ENCODE data around the gene OCEL1.
"Not testable (repeated sequence)": the region's sequence is repeated elsewhere in the genome, so short reads cannot be mapped to it uniquely, and the experiment has no call there.

Gene OCEL1

GRCh38 chr19:17260842-17261325 is 34.9 kb downstream of the OCEL1 start:
- Histone ChIP-seq H3K9ac (ENCODE audit: low read depth, low read length) (no peak overlapping the region), H3K4me1 (ENCODE audit: control insufficient read depth, insufficient read depth, low read length) (peaks cover 9% of the 10 kb centered on the region), H3K4me3 (ENCODE audit: low read depth, low read length) (no peak overlapping the region)

GRCh38 chr19:17262557-17262956 is 36.5 kb downstream of the OCEL1 start:
- Histone ChIP-seq H3K27me3 (ENCODE audit: control insufficient read depth, insufficient read depth, low read length) (no peaks in the 10 kb centered on the region), H3K9me3 (ENCODE audit: control insufficient read depth, insufficient read depth, low read length) (no peaks in the 10 kb centered on the region), H3K4me1 (ENCODE audit: control insufficient read depth, insufficient read depth, low read length) (peaks cover 9% of the 10 kb centered on the region), H3K9ac (ENCODE audit: low read depth, low read length) (no peak overlapping the region), H3K4me3 (ENCODE audit: low read depth, low read length) (no peak overlapping the region), H3K36me3 (ENCODE audit: control insufficient read depth, insufficient read depth, low read length) (peaks cover 2% of the 10 kb centered on the region)

More at GRCh38 chr19:17260842-17261325, 34.9 kb downstream of the OCEL1 start:
- H3K36me3 ChIP-seq (ENCODE audit: control insufficient read depth, insufficient read depth, low read length), result peaks cover 2% of the 10 kb centered on the region
- H3K9me3 ChIP-seq (ENCODE audit: control insufficient read depth, insufficient read depth, low read length), result no peaks in the 10 kb centered on the region
- no peaks in the 10 kb centered on the region for H3K27me3 ChIP-seq (ENCODE audit: control insufficient read depth, insufficient read depth, low read length)

DNA sequence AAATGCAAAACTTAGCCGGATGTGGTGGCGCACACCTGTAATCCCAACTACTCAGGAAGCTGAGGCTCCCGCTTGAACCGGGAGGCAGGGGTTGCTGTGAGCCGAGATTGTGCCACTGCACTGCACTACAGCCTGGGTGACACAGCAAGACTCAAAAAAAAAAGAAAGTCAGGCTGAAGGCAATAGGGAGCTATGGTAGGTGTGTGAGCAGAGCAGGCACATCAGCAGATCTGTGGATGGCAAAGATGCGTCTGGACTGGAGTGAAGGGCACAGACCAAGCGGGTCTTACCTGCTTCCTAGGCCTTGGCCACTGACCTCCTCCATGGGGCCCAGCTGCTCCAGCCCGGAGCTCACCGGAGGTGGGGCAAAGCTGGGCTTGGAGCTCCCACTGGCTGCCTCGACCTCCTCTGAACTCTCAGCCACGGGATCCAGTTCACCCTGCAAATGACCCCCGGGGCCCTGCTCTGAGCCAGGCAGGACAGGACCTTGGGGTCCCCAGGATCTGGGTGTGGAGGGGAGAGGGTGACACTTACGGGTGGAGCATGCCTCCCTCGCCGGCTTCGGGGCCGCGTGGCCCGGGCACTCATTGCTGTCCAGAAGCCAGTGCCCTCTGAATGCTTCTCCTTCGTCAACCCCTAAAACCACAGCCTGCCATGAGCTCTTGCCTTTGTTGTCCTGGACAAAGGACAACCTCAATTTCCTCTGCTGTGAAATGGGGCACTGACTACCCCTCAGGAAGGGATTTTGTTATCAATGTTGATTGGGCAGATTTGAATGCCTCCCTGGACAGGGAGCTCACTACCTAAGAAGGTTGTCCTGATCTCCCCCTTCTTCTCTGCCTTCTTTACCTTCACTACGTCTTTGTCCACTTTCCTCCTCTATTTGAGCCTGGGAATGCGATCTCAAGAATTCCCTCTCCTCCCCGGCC is 38.0 kb downstream of the OCEL1 start:
- H3K36me3 ChIP-seq (ENCODE audit: control insufficient read depth, insufficient read depth, low read length), result peaks cover 2% of the 10 kb centered on the region
- peaks cover 9% of the 10 kb centered on the region for H3K4me1 ChIP-seq (ENCODE audit: control insufficient read depth, insufficient read depth, low read length)
- H3K27me3 ChIP-seq (ENCODE audit: control insufficient read depth, insufficient read depth, low read length), result no peaks in the 10 kb centered on the region
- peak overlapping the region; percentile 49 for H3K9ac ChIP-seq (ENCODE audit: low read depth, low read length)
- H3K4me3 ChIP-seq (ENCODE audit: low read depth, low read length), result no peak overlapping the region
- H3K9me3 ChIP-seq (ENCODE audit: control insufficient read depth, insufficient read depth, low read length), result no peaks in the 10 kb centered on the region

DNA sequence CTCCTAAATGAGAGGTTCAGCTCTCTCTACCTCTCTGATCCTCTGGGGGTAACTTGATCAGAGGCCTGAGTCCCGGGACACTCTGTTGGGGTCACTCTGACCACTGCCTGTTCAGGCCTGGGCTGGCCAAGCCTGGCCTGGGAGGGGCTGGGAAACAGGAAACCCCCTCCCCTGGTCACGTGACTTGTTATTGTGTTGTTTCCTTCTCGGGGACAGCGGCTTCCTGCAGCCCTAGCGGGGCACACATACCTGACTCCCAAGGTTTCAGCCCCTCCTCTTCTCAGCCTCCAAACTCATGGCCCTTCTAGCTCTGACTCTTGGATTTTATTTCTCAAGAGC is 38.6 kb downstream of the OCEL1 start, which contains the start of gene USHBP1:
Gene USHBP1 (minus strand): TSS at position 105 of the 339 bp plus-strand sequence. CDS start 446 bp downstream, outside the sequence.
- Histone ChIP-seq H3K4me1 (ENCODE audit: control insufficient read depth, insufficient read depth, low read length) (peaks cover 9% of the 10 kb centered on the region), H3K9me3 (ENCODE audit: control insufficient read depth, insufficient read depth, low read length) (no peaks in the 10 kb centered on the region), H3K9ac (ENCODE audit: low read depth, low read length) (peak within 1 kb of the TSS; percentile 49), H3K36me3 (ENCODE audit: control insufficient read depth, insufficient read depth, low read length) (peaks cover 3% of the 10 kb centered on the region), H3K4me3 (ENCODE audit: low read depth, low read length) (peak within 1 kb of the TSS; percentile 13), H3K27me3 (ENCODE audit: control insufficient read depth, insufficient read depth, low read length) (no peaks in the 10 kb centered on the region)

DNA sequence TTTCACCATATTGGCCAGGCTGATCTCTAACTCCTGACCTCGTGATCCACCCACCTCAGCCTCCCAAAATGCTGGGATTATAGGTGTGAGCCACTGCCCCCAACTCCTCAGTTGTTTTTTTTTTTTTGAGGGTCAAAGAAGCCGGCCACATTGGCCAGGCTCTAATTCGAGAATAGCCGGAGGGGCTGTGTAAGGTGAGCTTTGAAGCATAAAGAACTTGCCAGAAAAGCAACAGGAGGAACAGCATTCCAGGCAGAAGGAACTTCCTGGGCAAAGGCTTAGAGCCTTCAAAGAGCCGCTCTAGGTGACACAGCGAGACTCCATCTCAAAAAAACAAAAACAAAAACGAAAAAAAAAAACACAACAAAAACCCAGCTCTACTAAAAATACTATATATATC is 40.0 kb downstream of the OCEL1 start:
- Histone ChIP-seq H3K9ac (ENCODE audit: low read depth, low read length) (no peak overlapping the region), H3K9me3 (ENCODE audit: control insufficient read depth, insufficient read depth, low read length) (no peaks in the 10 kb centered on the region), H3K36me3 (ENCODE audit: control insufficient read depth, insufficient read depth, low read length) (peaks cover 7% of the 10 kb centered on the region), H3K4me1 (ENCODE audit: control insufficient read depth, insufficient read depth, low read length) (peaks cover 9% of the 10 kb centered on the region), H3K27me3 (ENCODE audit: control insufficient read depth, insufficient read depth, low read length) (no peaks in the 10 kb centered on the region), H3K4me3 (ENCODE audit: low read depth, low read length) (no peak overlapping the region)

GRCh38 chr19:17266589-17266974 is 40.6 kb downstream of the OCEL1 start:
- Histone ChIP-seq H3K9ac (ENCODE audit: low read depth, low read length) (no peak overlapping the region), H3K36me3 (ENCODE audit: control insufficient read depth, insufficient read depth, low read length) (peaks cover 12% of the 10 kb centered on the region), H3K9me3 (ENCODE audit: control insufficient read depth, insufficient read depth, low read length) (no peaks in the 10 kb centered on the region), H3K4me3 (ENCODE audit: low read depth, low read length) (no peak overlapping the region), H3K4me1 (ENCODE audit: control insufficient read depth, insufficient read depth, low read length) (peaks cover 9% of the 10 kb centered on the region), H3K27me3 (ENCODE audit: control insufficient read depth, insufficient read depth, low read length) (no peaks in the 10 kb centered on the region)

DNA sequence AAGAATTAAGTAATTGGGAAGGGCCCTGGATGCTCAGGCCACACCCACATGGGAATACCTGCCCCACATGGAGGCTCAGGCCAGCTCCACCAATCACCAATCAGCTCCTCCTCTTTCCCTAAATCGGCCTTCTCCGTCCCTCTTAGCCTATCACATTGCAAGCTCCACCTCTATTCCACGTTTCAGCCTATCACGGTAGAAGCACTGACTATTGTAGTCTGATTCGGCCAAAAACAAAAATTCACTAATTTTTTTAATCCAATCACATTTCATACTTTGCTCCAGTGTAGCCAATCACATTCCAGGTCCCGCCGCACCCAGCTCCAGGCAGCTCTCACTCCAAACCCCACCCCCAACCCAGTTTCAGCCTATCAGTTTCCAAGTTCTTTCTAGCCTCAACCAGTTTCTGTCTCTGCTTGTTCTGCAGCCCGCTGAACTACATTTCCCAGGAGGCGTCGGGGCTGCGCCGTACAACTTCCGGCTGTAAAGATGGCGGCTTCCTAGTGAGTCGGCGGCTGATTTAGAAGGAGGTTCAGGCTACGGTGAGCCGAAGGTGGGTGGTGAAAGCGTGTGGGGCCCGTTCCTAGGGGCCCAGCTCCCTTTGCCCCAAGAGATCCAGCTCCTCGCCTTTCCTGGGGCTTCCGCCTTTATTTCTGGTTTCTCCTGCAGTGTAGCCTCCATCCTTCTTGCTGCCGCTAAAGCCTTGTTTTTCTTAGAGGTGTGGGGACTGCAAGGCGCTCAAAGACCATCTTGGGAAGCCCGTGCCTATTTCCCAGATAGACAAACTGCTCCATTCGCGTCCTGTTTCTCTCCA is 41.2 kb downstream of the OCEL1 start, which contains the start of gene BABAM1:
Gene BABAM1 (plus strand): TSS at position 469 of the 814 bp plus-strand sequence. CDS start 1,364 bp downstream, outside the sequence.
- H3K4me1 ChIP-seq (ENCODE audit: control insufficient read depth, insufficient read depth, low read length), result peaks cover 9% of the 10 kb centered on the region
- H3K9me3 ChIP-seq (ENCODE audit: control insufficient read depth, insufficient read depth, low read length), result no peaks in the 10 kb centered on the region
- no peaks in the 10 kb centered on the region for H3K27me3 ChIP-seq (ENCODE audit: control insufficient read depth, insufficient read depth, low read length)
- H3K9ac ChIP-seq (ENCODE audit: low read depth, low read length), result peak within 1 kb of the TSS; percentile 82
- peaks cover 13% of the 10 kb centered on the region for H3K36me3 ChIP-seq (ENCODE audit: control insufficient read depth, insufficient read depth, low read length)
- H3K4me3 ChIP-seq (ENCODE audit: low read depth, low read length), result peak within 1 kb of the TSS; percentile 93

- Histone ChIP-seq H3K36me3 (ENCODE audit: control insufficient read depth, insufficient read depth, low read length) (peaks cover 13% of the 10 kb centered on the region), H3K4me1 (ENCODE audit: control insufficient read depth, insufficient read depth, low read length) (peaks cover 9% of the 10 kb centered on the region), H3K9me3 (ENCODE audit: control insufficient read depth, insufficient read depth, low read length) (no peaks in the 10 kb centered on the region), H3K27me3 (ENCODE audit: control insufficient read depth, insufficient read depth, low read length) (no peaks in the 10 kb centered on the region), H3K9ac (ENCODE audit: low read depth, low read length) (no peak overlapping the region), H3K4me3 (ENCODE audit: low read depth, low read length) (no peak overlapping the region)
Measured at GRCh38 chr19:17268754-17269153, 42.7 kb downstream of the OCEL1 start.

- not testable (repeated sequence) for H3K27me3 ChIP-seq (ENCODE audit: control insufficient read depth, insufficient read depth, low read length); H3K4me1 ChIP-seq (ENCODE audit: control insufficient read depth, insufficient read depth, low read length); H3K4me3 ChIP-seq (ENCODE audit: low read depth, low read length); H3K9ac ChIP-seq (ENCODE audit: low read depth, low read length); H3K9me3 ChIP-seq (ENCODE audit: control insufficient read depth, insufficient read depth, low read length)
- peaks cover 38% of the 10 kb centered on the region for H3K36me3 ChIP-seq (ENCODE audit: control insufficient read depth, insufficient read depth, low read length)
Measured at GRCh38 chr19:17274892-17275291, 48.9 kb downstream of the OCEL1 start.

DNA sequence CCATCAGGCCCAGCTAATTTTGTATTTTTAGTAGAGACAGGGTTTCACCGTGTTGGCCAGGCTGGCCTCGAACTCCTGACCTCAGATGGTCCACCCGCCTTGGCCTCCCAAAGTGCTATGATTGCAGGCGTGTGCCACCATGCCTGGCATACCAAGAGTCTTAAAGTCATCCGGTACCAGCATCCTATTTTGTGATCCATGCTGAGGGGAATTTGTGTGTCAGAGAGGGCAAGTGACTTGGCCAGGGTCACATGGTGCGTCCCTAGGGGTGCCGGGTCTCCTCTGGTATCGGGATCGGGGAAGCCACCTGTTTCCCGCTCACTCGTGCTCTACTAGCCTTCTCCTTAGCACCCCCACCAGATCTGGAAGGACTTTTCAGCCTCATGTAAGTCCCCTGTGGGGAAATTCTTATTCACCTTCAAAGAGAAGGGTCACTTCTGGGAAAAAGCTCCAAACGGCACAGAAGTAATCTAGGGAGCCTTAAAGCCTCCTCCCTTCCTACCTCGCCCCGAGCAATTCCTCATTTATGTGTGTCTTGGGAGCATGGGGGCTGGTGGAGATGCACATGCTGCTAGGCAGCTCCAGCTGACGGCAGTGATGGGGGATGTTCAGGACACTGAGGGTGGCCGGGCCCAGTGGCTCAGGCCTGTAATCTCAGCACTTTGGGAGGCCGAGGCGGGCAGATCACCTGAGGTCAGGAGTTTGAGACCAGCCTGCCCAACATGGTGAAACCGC is 49.6 kb downstream of the OCEL1 start:
- H3K9me3 ChIP-seq (ENCODE audit: control insufficient read depth, insufficient read depth, low read length), result no peaks in the 10 kb centered on the region
- no peaks in the 10 kb centered on the region for H3K4me1 ChIP-seq (ENCODE audit: control insufficient read depth, insufficient read depth, low read length)
- no peak overlapping the region for H3K9ac ChIP-seq (ENCODE audit: low read depth, low read length)
- peaks cover 36% of the 10 kb centered on the region for H3K36me3 ChIP-seq (ENCODE audit: control insufficient read depth, insufficient read depth, low read length)
- H3K4me3 ChIP-seq (ENCODE audit: low read depth, low read length), result no peak overlapping the region
- H3K27me3 ChIP-seq (ENCODE audit: control insufficient read depth, insufficient read depth, low read length), result no peaks in the 10 kb centered on the region
